GM12873 (cell line): ENCODE data around the gene KIAA0319L.

Source experiments
- CTCF ChIP-seq: IDR thresholded peaks from 2 replicates; pipeline ENCODE4 v1.5.1; 2012; ENCODE audit warnings: low read depth, mild to moderate bottlenecking, moderate library complexity, low read length, control low read depth; ENCODE audit not compliant: insufficient read depth; ENCODE audit errors: missing control alignments

KIAA0319L gene

DNA sequence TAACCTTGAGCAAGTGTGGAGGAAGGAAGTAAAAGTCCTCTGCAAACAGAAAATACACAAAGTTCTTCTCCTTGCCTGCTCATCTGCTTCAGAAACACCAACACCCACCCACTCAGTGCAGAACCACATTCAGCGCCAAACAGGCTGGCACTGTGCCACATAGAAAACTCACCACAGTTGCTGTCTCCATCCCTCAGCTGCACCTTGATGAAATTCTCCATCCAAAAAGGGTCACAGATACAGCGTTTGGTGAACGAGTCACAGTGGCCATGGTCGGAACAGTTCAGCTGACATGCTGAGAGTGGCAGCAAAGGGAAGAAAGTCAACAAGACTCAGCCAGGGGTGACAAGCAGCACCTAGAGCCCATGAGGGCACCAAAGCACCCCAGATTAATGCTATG lies 114.5 kb downstream of the KIAA0319L start:
- TF ChIP-seq CTCF, result no peak

GRCh38 chr1:35441926-35442579 lies 115.2 kb downstream of the KIAA0319L start:
- TF ChIP-seq CTCF, result no peak

- no peak for TF ChIP-seq CTCF
Observed at GRCh38 chr1:35439626-35440025, 117.6 kb downstream of the KIAA0319L start.

GRCh38 chr1:35437200-35437599 lies 120.0 kb downstream of the KIAA0319L start:
- no peak for TF ChIP-seq CTCF

DNA sequence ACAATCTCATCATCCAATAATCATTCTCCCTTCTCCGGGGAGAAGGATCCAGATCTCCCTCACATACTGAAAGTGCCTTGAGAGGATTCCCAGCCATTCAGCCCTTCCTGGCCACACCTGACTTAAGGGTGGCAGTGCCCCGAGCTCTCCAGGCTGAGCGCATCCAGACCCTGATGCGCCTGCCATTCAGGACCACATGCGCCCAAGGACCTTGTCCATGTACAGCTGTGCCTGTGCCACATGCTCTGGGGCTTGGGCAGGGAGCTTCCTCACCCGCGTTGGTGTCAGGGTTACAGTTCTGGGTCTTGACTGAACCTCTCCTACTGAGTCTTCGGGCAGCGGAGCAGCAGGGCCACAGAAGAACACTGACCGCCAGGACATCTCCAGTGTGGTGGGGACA lies 121.1 kb downstream of the KIAA0319L start:
- no peak for TF ChIP-seq CTCF

- TF ChIP-seq CTCF, result no peak
Observed at GRCh38 chr1:35434703-35435102, 122.5 kb downstream of the KIAA0319L start.

GRCh38 chr1:35433714-35434113 lies 123.5 kb downstream of the KIAA0319L start:
- TF ChIP-seq CTCF, result no peak
